Glutamatergic neuron (in vitro differentiated cells): Measurements from ENCODE around the gene DNAJC10. TPM values are rescaled to one million over a fixed set of nuclear protein-coding genes. Genes with fewer than 3 reads are reported as not detected.
"Not testable (repeated sequence)": the region's sequence is repeated elsewhere in the genome, so short reads cannot be mapped to it uniquely, and the experiment has no call there.

Experiments
- DNase-seq: peaks from one replicate; pipeline ENCODE4 v3.0.0; 2022
- H3K27ac Mint-ChIP-seq: one replicate; pipeline ENCODE4 v1.8.0; 2020; ENCODE audit warnings: mild to moderate bottlenecking, mixed read lengths, inconsistent platforms; ENCODE audit not compliant: unreplicated experiment
- H3K27me3 Mint-ChIP-seq: one replicate; pipeline ENCODE4 v1.8.0; 2020; ENCODE audit warnings: mild to moderate bottlenecking, moderate library complexity, mixed read lengths, inconsistent platforms; ENCODE audit not compliant: unreplicated experiment
- H3K36me3 Mint-ChIP-seq: one replicate; pipeline ENCODE4 v1.8.0; 2020; ENCODE audit warnings: mild to moderate bottlenecking, mixed read lengths, inconsistent platforms; ENCODE audit not compliant: unreplicated experiment
- H3K4me1 Mint-ChIP-seq: one replicate; pipeline ENCODE4 v1.8.0; 2020; ENCODE audit warnings: mild to moderate bottlenecking, low read depth, mixed read lengths, inconsistent platforms; ENCODE audit not compliant: unreplicated experiment
- H3K4me3 Mint-ChIP-seq: one replicate; pipeline ENCODE4 v1.8.0; 2020; ENCODE audit warnings: mild to moderate bottlenecking, mixed read lengths, inconsistent platforms; ENCODE audit not compliant: unreplicated experiment
- H3K9me3 Mint-ChIP-seq: one replicate; pipeline ENCODE4 v1.8.0; 2020; ENCODE audit warnings: mild to moderate bottlenecking, moderate library complexity, mixed read lengths, inconsistent platforms; ENCODE audit not compliant: unreplicated experiment
- CTCF ChIP-seq: fragments of 200-600 bp; sonication (generic); IDR thresholded peaks from one replicate; pipeline ENCODE4 v1.5.0; 2021; ENCODE audit not compliant: partially characterized antibody, unreplicated experiment
- total RNA-seq: library from RNA; stranded (reverse); fragmentation: NEBNext Ultra II Directional; extraction: Animal tissue kit (Norgen Biotek cat#: 25700); gene quantifications from one replicate; pipeline ENCODE4 v1.2.1, GENCODE V29; 2021; ENCODE audit not compliant: unreplicated experiment

The DNAJC10 gene
- total RNA-seq, 1 donor from 2014 or later: 63.0 TPM

GRCh38 chr2:182672466-182673165 lies 43.4 kb upstream of the DNAJC10 start:
- no peaks in the 10 kb centered on the region for H3K36me3 Mint-ChIP-seq
- no peak overlapping the region for H3K27ac Mint-ChIP-seq
- H3K27me3 Mint-ChIP-seq: peaks cover 4% of the 10 kb centered on the region
- peaks cover 2% of the 10 kb centered on the region for H3K9me3 Mint-ChIP-seq
- TF ChIP-seq CTCF: no peak
- H3K4me3 Mint-ChIP-seq: no peak overlapping the region
- no peaks in the 10 kb centered on the region for H3K4me1 Mint-ChIP-seq
- no peak for DNase-seq

DNA sequence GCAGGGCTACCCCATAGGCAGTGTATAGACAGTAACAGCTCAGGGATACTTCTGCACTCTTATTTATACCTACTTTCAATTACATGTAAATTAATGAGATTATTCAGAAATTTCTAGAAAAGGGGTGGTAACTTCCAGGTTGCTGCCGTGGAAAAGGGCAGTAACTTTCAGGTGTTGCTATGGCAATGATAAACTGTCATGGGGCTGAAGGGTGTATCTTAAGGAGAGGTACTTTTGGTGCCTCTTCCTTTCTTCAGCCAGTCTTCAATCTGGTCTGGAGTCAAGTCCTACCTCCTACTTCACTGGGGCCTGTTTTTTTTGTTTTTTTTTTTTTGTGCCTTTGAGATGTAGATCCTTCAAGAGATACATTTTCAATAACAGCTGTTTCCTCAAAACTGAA lies 35.2 kb upstream of the DNAJC10 start:
- H3K27me3 Mint-ChIP-seq: no peaks in the 10 kb centered on the region
- no peak for TF ChIP-seq CTCF
- DNase-seq: no peak
- no peak overlapping the region for H3K27ac Mint-ChIP-seq
- no peaks in the 10 kb centered on the region for H3K9me3 Mint-ChIP-seq
- H3K36me3 Mint-ChIP-seq: no peaks in the 10 kb centered on the region
- no peaks in the 10 kb centered on the region for H3K4me1 Mint-ChIP-seq
- H3K4me3 Mint-ChIP-seq: no peak overlapping the region

DNA sequence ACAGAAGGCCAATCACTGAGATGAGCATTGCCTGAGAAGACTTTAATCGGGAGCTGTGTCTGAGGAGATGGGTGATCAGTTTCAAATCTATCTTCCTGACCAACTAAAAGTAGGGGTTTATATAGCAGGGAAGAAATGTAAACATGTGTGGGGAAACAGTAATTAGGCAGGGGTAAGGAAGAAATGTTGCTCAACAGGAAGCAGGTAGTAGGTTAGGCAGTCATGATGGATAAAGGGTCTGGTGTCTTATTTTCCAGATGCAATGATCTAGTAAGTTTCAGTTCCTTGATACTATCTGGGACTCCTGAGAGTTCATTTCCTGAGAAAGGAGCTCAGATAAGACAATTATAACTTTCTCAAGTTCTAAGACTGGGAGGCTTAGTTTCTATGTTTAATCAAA lies 33.8 kb upstream of the DNAJC10 start:
- H3K4me1 Mint-ChIP-seq: no peaks in the 10 kb centered on the region
- no peak overlapping the region for H3K27ac Mint-ChIP-seq
- H3K27me3 Mint-ChIP-seq: no peaks in the 10 kb centered on the region
- H3K36me3 Mint-ChIP-seq: no peaks in the 10 kb centered on the region
- DNase-seq: no peak
- H3K9me3 Mint-ChIP-seq: no peaks in the 10 kb centered on the region
- no peak for TF ChIP-seq CTCF
- no peak overlapping the region for H3K4me3 Mint-ChIP-seq

DNA sequence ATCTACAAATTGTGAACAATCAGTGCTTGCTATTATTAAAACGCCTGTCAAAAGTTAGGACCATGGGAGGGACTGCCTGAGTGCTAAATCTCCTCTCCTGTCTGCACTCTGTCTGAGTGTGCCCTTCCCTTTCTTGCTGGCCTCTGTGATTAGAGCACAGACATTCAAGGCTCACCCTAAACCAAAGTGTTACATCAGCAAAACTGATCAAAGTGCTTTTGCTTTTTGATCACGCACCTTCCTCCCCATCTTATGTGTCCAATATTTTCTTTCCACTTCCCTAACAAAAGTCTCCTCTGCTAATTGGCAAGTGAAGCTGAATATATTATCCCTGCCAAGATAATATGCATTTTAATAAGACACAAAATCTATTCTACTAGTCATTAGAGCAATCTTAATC lies 30.5 kb upstream of the DNAJC10 start:
- TF ChIP-seq CTCF: no peak

DNA sequence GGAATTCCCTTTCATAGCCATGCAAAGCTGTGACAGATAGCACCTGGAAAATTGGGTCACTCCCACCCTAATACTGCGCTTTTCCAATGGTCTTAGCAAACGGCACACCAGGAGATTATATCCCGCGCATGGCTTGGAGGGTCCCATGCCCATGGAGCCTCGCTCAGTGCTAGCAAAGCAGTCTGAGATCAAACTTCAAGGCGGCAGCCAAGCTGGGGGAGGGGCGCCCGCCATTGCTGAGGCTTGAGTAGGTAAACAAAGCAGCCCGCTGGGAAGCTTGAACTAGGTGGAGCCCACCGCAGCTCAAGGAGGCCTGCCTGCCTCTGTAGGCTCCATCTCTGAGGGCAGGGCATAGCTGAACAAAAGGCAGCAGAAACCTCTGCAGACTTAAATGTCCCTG lies 29.3 kb upstream of the DNAJC10 start:
- H3K36me3 Mint-ChIP-seq, H3K27me3 Mint-ChIP-seq, H3K4me1 Mint-ChIP-seq, H3K4me3 Mint-ChIP-seq, H3K9me3 Mint-ChIP-seq, H3K27ac Mint-ChIP-seq, DNase-seq: not testable (repeated sequence)

More for the DNA sequence above, 30.5 kb upstream of the DNAJC10 start:
- Mint-ChIP-seq H3K9me3 (no peaks in the 10 kb centered on the region), H3K27ac (no peak overlapping the region), H3K4me3 (no peak overlapping the region), H3K27me3 (peaks cover 3% of the 10 kb centered on the region), H3K4me1 (no peaks in the 10 kb centered on the region), H3K36me3 (no peaks in the 10 kb centered on the region)
- DNase-seq: no peak

- Mint-ChIP-seq H3K4me3 (no peak overlapping the region), H3K9me3 (no peaks in the 10 kb centered on the region), H3K27ac (no peak overlapping the region), H3K36me3 (no peaks in the 10 kb centered on the region), H3K27me3 (no peaks in the 10 kb centered on the region), H3K4me1 (no peaks in the 10 kb centered on the region)
- no peak for DNase-seq
- no peak for TF ChIP-seq CTCF
These were observed 21.9 kb upstream of the DNAJC10 start for GRCh38 chr2:182694189-182694588.
